GM12891 (cell line): ENCODE measurements around the gene DCLK1.

Source experiments
- PAX5 ChIP-seq: IDR thresholded peaks from 2 replicates; pipeline ENCODE4 v1.6.1; 2011; ENCODE audit warnings: low read length, moderate library complexity, mild to moderate bottlenecking; ENCODE audit not compliant: insufficient read depth, severe bottlenecking
- POLR2A ChIP-seq: IDR thresholded peaks from 2 replicates; pipeline ENCODE4 v1.6.1; 2011; ENCODE audit warnings: low read depth, low read length, control low read depth
- POLR2AphosphoS5 ChIP-seq: IDR thresholded peaks from 2 replicates; pipeline ENCODE4 v1.6.1; 2011; ENCODE audit warnings: low read depth, low read length, control low read depth

- TF ChIP-seq POLR2AphosphoS5 = no peak
- TF ChIP-seq PAX5 = no peak
- TF ChIP-seq POLR2A = no peak
These were observed 248.3 kb downstream of the DCLK1 start for GRCh38 chr13:35882722-35883497.
